Rectal smooth muscle tissue (tissue), 1 donor: ENCODE measurements around the gene SNX10.
"Not testable (repeated sequence)": the region's sequence is repeated elsewhere in the genome, so short reads cannot be mapped to it uniquely, and the experiment has no call there.

Experiments used
- H3K27ac ChIP-seq: one replicate; pipeline ENCODE4 v1.7.0; 2013; ENCODE audit warnings: low read depth, low read length, inconsistent platforms
- H3K27me3 ChIP-seq: one replicate; pipeline ENCODE4 v1.7.0; 2013; ENCODE audit warnings: low read length; ENCODE audit not compliant: control insufficient read depth, insufficient read depth
- H3K36me3 ChIP-seq: one replicate; pipeline ENCODE4 v1.7.0; 2013; ENCODE audit warnings: low read length; ENCODE audit not compliant: control insufficient read depth, insufficient read depth
- H3K4me1 ChIP-seq: one replicate; pipeline ENCODE4 v1.7.0; 2013; ENCODE audit warnings: low read length; ENCODE audit not compliant: control insufficient read depth, insufficient read depth
- H3K4me3 ChIP-seq: one replicate; pipeline ENCODE4 v1.7.0; 2013; ENCODE audit warnings: low read length
- H3K9ac ChIP-seq: one replicate; pipeline ENCODE4 v1.7.0; 2013; ENCODE audit warnings: low read length

The SNX10 gene

GRCh38 chr7:26284477-26284876 lies 7.2 kb upstream of the SNX10 start:
- H3K27ac ChIP-seq, result no peak overlapping the region
- H3K4me3 ChIP-seq, result no peak overlapping the region
- H3K9ac ChIP-seq, result no peak overlapping the region
- no peaks in the 10 kb centered on the region for H3K36me3 ChIP-seq
- H3K4me1 ChIP-seq, result no peaks in the 10 kb centered on the region
- no peaks in the 10 kb centered on the region for H3K27me3 ChIP-seq

GRCh38 chr7:26284995-26285632 lies 6.5 kb upstream of the SNX10 start:
- no peaks in the 10 kb centered on the region for H3K36me3 ChIP-seq
- H3K4me1 ChIP-seq, result no peaks in the 10 kb centered on the region
- no peaks in the 10 kb centered on the region for H3K27me3 ChIP-seq
- H3K27ac ChIP-seq, result no peak overlapping the region
- no peak overlapping the region for H3K4me3 ChIP-seq
- H3K9ac ChIP-seq, result no peak overlapping the region

GRCh38 chr7:26286157-26286556 lies 5.5 kb upstream of the SNX10 start:
- Histone ChIP-seq H3K27me3 (no peaks in the 10 kb centered on the region), H3K36me3 (no peaks in the 10 kb centered on the region), H3K9ac (no peak overlapping the region), H3K27ac (no peak overlapping the region), H3K4me1 (no peaks in the 10 kb centered on the region), H3K4me3 (no peak overlapping the region)

- H3K4me1 ChIP-seq, H3K27me3 ChIP-seq, H3K4me3 ChIP-seq, H3K36me3 ChIP-seq, H3K27ac ChIP-seq, H3K9ac ChIP-seq: not testable (repeated sequence)
Observed at GRCh38 chr7:26288126-26288525, 3.5 kb upstream of the SNX10 start.

GRCh38 chr7:26291251-26291650 lies 411 bp upstream of the SNX10 start:
- H3K4me3 ChIP-seq, result peak overlapping the region; percentile 73
- no peak overlapping the region for H3K9ac ChIP-seq
- H3K36me3 ChIP-seq, result no peaks in the 10 kb centered on the region
- H3K27me3 ChIP-seq, result no peaks in the 10 kb centered on the region
- no peak overlapping the region for H3K27ac ChIP-seq
- H3K4me1 ChIP-seq, result no peaks in the 10 kb centered on the region

GRCh38 chr7:26292768-26293560 lies 1.3 kb downstream of the SNX10 start:
- peak overlapping the region; percentile 16 for H3K4me3 ChIP-seq
- no peak overlapping the region for H3K27ac ChIP-seq
- H3K27me3 ChIP-seq, result no peaks in the 10 kb centered on the region
- no peaks in the 10 kb centered on the region for H3K36me3 ChIP-seq
- H3K9ac ChIP-seq, result no peak overlapping the region
- no peaks in the 10 kb centered on the region for H3K4me1 ChIP-seq

GRCh38 chr7:26293569-26294308 lies 2.1 kb downstream of the SNX10 start:
- H3K9ac ChIP-seq, result no peak overlapping the region
- no peak overlapping the region for H3K27ac ChIP-seq
- no peak overlapping the region for H3K4me3 ChIP-seq

GRCh38 chr7:26295015-26295414 lies 3.4 kb downstream of the SNX10 start:
- H3K36me3 ChIP-seq, result no peaks in the 10 kb centered on the region
- no peak overlapping the region for H3K9ac ChIP-seq
- no peak overlapping the region for H3K27ac ChIP-seq
- no peaks in the 10 kb centered on the region for H3K27me3 ChIP-seq
- no peaks in the 10 kb centered on the region for H3K4me1 ChIP-seq
- no peak overlapping the region for H3K4me3 ChIP-seq

More at GRCh38 chr7:26293569-26294308, 2.1 kb downstream of the SNX10 start:
- H3K36me3 ChIP-seq, result no peaks in the 10 kb centered on the region
- H3K4me1 ChIP-seq, result no peaks in the 10 kb centered on the region
- H3K27me3 ChIP-seq, result no peaks in the 10 kb centered on the region

GRCh38 chr7:26295586-26295985 lies 3.9 kb downstream of the SNX10 start:
- Histone ChIP-seq H3K4me1 (no peaks in the 10 kb centered on the region), H3K27me3 (no peaks in the 10 kb centered on the region), H3K36me3 (no peaks in the 10 kb centered on the region), H3K9ac (no peak overlapping the region), H3K4me3 (no peak overlapping the region), H3K27ac (no peak overlapping the region)

GRCh38 chr7:26298472-26299058 lies 6.9 kb downstream of the SNX10 start:
- H3K9ac ChIP-seq, result no peak overlapping the region
- no peaks in the 10 kb centered on the region for H3K27me3 ChIP-seq
- H3K27ac ChIP-seq, result no peak overlapping the region
- no peaks in the 10 kb centered on the region for H3K4me1 ChIP-seq
- H3K4me3 ChIP-seq, result no peak overlapping the region
- no peaks in the 10 kb centered on the region for H3K36me3 ChIP-seq

GRCh38 chr7:26305090-26305868 lies 13.6 kb downstream of the SNX10 start:
- Histone ChIP-seq H3K9ac (no peak overlapping the region), H3K36me3 (no peaks in the 10 kb centered on the region), H3K27ac (no peak overlapping the region), H3K4me1 (no peaks in the 10 kb centered on the region), H3K4me3 (no peak overlapping the region), H3K27me3 (no peaks in the 10 kb centered on the region)
